Inflammatory macrophage treated with lipopolysaccharide for 1 hour (primary cell): ENCODE measurements around the gene SS18L1.

Source experiments
- DNase-seq, 2 donors: peaks; one replicate each; pipeline ENCODE4 v3.0.0-alpha.2; 2020 to 2022

SS18L1 gene

GRCh38 chr20:62198931-62199330 lies 55.4 kb downstream of the SS18L1 start:
- no peak for DNase-seq

DNA sequence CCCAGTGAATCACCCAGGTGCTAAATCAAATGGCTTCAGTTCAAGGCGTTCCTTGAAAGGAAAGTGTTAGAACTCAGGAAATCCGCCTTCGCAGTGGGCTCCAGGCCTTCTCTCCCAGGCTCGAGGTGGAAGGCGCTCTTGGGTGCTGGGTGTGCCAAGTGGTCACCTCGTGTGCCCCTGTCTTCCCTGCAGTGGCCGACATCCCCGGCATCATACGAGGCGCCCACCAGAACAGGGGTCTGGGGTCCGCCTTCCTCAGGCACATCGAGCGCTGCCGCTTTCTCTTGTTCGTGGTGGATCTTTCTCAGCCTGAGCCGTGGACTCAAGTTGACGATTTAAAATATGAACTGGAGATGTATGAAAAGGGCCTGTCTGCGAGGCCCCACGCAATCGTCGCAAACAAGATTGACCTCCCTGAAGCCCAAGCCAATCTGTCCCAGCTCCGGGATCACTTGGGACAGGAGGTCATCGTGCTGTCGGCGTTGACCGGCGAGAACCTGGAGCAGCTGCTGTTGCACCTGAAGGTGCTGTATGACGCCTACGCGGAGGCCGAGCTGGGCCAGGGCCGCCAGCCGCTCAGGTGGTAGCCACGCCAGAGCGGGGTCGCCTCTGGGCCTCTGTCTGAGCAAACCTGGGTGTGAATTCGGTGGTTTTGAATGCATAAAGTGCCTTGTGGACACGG lies 57.1 kb downstream of the SS18L1 start:
- no peak for DNase-seq

- DNase-seq = no peak
These were observed 57.9 kb downstream of the SS18L1 start for GRCh38 chr20:62201173-62202082.

DNA sequence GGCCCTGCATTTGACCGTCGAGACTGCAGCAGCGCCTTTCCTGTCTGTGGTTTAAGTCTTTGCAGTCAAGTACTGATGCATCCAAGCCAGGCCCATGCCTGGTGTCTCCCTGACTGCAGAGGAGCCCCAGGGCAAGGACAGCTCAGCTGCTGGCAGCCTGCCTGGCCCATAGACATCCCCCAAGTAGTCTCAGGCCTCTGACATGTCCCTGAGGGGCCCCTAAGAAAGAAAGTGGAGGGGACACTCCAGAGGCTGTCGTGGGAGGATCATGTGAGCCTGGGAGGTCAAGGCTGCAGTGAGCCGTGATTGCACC lies 58.5 kb downstream of the SS18L1 start:
- DNase-seq = no peak

- no peak for DNase-seq
These were observed 59.3 kb downstream of the SS18L1 start for GRCh38 chr20:62202676-62203377.

GRCh38 chr20:62203378-62204030 lies 59.9 kb downstream of the SS18L1 start:
- no peak for DNase-seq

DNA sequence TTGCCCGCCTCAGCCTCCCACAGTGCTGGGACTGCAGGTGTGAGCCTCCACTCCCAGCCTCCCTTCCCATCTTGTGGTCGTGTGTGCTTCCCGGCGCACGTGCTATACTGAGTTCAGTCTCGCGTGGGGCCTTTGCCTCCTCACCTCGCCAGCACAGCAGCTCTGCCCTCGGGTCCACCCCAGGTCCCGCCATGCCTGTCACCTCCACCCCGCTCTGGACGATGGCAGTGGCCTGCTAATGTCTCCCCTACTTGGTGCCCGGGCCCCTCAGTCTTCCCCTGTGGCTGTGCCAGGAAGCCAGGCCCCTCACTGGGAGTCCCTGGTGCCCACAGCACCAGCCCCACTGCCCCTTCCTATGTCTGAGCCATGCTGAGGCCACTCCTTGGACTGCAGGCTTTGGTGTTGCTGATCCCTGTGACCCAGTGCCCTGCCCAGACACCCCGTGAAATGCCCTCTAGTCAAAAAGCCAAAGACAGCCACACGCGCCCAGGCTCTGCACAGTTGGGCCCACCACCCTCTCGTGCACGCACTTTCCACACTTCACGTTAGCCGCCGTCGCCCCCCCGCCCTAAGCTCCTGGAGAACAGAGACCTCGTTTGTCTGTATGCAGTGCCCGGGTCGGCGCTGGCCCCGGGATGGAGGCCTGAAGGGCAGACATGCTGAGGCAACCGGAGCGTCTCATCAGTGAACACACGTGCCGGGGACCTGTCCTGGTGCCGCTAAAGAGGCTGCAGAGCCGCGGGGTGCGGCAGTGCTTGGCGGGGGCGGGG lies 62.2 kb downstream of the SS18L1 start:
- no peak for DNase-seq

- DNase-seq = no peak
These were observed 62.8 kb downstream of the SS18L1 start for GRCh38 chr20:62206388-62206775.

DNA sequence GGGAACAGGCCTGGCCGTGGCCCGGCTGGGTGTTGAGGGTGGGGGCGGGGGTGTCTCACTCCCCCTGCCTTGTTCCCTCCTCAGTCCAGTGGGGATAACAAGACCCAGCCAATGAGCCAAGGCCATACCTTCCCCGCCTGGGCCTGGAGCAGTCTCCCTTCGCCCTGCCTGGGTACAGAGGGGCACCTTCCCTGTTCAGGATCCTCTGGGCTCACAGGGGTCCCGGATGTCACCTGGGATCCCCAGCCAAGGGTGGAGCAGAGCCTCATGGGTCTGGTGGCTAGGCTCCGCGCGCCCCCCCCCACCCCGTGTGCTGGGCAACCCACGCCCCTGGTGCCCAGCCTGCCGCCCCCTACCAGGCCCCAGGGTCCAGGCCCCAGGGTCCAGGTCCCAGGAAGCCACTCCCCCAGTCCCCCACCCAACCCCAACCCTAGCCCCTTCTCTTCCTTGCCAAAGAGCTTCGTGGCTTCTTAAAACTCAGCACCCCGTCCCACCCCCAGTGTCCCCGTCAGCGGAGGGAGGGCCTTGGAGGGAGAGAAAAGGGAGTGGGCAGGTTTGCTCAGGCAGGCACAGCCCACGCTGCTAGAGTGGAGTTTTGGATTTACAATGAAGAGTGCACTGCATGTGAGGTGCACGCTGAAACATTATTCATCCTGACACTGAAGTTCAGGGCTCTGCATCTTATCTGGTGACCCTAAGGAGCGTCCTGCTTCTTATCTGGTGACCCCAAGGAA lies 64.7 kb downstream of the SS18L1 start:
- DNase-seq = no peak

DNA sequence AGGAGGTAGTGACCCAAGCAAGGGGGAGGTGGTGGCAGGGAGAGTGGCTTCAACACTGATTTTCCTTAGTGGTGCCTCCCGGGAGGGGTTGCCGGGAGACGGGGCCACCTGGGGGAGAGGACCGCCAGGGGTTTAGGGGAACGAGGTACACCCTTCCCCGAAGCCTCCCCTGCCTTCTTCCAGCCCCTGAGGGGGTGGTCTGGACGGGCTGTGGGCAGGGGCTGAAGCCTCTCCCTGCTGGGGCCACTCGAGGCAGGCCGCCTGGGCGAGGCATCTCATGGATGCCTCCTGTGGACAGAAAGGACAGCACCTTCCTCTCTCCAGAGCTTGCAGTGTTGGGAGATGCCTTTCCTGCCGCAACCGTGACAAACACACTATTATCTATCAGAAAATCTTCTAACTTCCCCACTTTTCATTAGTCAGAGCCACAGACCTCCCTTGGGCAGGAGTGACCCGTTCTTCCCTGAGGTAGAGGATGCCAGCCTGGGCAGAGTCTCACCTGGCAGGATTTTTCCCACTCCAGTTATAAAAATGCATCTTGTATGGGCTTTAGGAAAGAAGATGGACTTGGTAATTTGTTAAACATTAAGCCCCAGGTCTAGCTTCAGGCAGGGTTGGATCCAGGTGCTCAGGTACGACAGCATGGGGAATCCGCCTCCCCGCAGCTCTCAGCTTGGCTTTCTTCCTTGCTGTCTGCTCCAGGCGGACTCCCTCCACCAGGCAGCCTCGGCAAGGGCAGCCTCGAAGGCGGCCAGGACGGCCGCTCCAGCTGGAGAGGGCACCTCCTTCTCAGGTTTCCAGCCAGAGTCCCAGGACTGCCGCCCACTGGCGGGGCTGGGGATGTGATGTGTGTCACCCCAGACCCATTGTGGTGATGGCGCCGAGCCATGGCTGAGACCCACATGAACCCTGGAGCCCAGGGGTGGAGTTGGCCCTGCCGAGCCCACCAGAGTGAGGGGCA lies 65.5 kb downstream of the SS18L1 start:
- DNase-seq = no peak

GRCh38 chr20:62209850-62210495 lies 66.4 kb downstream of the SS18L1 start:
- no peak for DNase-seq

DNA sequence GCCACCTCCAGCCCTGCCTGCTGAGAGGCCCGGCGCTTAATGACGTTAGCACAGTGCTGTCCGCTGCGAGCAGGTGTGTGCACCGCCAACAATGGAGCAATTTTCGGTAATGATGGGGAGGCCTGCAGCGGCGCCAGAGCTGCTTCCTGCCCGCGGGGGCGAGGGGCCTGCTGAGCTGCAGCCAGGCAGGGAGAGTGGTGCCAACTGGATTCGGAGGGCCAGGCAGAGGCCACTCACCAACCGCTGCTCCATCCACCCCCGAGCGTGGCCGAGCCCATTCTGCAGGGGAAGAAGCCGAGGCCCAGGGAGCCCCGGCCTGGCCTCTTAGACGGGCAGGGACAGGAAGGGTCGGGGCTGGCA lies 66.9 kb downstream of the SS18L1 start:
- no peak for DNase-seq

DNA sequence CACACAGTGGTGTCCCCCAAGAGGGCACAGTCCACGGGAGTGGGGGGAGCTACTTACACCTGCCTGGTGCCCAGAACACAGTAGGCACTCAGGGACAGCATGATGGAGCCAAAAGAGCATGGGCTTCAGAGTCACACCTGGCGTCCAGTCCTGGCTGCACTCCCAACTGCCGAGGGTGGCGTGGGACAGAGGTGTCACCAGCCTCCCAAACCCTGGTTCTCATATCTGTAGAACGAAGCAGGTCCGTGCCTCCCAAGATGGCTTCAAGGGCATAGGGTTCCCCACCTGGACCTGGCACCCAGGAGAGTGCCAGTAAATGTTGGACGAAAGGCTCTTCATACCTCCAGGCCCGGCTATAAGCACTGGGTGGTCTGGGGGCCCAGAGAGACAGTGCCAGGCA lies 67.6 kb downstream of the SS18L1 start:
- no peak for DNase-seq

- no peak for DNase-seq
These were observed 68.3 kb downstream of the SS18L1 start for GRCh38 chr20:62211769-62212288.

DNA sequence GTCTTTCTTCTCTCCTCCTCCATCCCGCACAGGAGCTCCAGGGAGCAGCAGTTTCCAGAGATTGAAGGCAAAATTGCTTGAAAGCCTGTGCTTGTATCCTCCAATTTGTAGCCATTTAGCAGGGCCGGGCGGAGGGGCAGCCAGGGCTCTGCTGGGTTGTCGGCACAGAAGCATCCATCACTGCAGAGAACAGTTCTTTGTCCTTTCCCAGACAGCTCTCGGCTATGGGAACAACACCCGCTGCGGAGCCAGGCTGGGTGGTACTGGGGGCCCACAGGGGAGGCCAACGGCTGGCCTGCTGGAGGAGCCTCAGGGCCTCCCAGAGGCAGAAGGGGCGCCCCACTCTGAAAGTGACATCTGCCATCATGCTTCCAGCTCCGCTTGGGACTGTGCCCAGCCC lies 68.7 kb downstream of the SS18L1 start:
- DNase-seq = no peak

GRCh38 chr20:62214067-62214466 lies 70.5 kb downstream of the SS18L1 start:
- no peak for DNase-seq

DNA sequence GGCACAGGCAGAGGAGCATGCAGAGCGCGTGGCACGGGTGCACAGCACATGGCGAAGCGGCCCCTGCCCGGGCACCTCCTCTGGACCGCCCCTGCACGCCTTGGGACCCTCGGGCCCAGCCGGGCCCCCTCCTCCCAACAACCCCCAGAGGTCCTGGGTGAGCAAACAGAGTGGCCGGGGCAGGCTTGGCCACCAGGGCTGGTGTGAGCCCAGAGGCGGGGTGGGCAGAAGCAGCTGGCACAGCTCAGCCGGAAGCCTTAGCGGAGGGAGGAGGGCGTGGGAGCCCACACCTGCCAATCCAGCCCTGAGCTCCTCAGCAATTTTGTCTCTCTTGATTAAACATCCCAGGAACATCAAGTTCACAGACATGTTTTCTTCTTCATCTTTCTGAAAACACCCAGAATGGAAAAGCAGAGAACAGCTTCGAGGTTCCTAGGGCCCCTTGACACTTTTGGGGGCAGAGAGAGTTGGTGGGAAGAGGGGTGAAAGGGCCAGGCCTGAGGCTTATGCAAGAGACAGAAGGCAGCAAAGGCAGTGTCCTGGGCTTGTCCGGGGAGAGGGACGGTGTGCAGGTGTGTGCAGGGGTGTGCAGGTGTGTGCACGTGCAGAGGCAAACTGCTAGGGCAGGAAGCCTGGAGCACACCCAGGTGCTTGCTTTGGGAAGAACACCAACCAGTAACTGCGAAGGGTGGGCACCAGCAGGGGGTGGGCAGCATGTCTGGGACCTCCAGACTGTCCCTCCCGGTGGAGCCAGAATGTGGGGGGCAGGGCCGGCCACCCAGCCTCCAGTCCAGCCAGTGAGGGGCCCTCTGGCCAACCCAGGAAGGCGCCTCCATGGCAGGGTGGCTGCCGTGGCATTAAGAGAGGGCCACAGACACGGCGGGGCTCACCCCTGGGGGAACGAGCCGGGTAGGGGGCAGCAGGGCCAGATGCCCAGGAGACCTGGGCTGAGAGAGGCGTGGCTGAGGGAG lies 71.7 kb downstream of the SS18L1 start:
- no peak for DNase-seq

GRCh38 chr20:62215991-62216635 lies 72.5 kb downstream of the SS18L1 start:
- no peak for DNase-seq
